A549 (cell line): ENCODE measurements around the gene DDI2. TPM values are rescaled to one million over a fixed set of nuclear protein-coding genes. Genes with fewer than 3 reads are reported as not detected.

Experiments used
- ATAC-seq, 2 experiments: fragments of 200-7000 bp in 1 of 2; fragments of >200 bp in 1 of 2; cut with Nextera tagmentation in 1 of 2; cut with Tn5 transposase in 1 of 2; 3 replicates each; pipeline versions ENCODE4 v1.8.0 to v1.9.1; 2018 to 2020; ENCODE audit warnings: mild to moderate bottlenecking in 1 of 2, moderate library complexity in 1 of 2
- CTCF ChIA-PET: fragments of 300-600 bp; sonication (Branson Sonifier 250); formaldehyde crosslinking; extraction: SDS; loops from one replicate; lab custom pipeline; 2021; ENCODE audit warnings: antibody characterized with exemption, inconsistent platforms; lab: Yijun Ruan, JAX
- POLR2A ChIA-PET: fragments of 350-600 bp; formaldehyde crosslinking; extraction: SDS; loops from one replicate; lab custom pipeline; 2021; ENCODE audit warnings: antibody characterized with exemption, inconsistent platforms; lab: Yijun Ruan, JAX
- DNase-seq, 2 experiments: peaks; one replicate each; pipeline versions ENCODE4 v3.0.0 to v3.0.0-alpha.2; 2011 to 2016; ENCODE audit warnings: low read depth in 1 of 2, low spot score in 1 of 2
- FAIRE-seq: peaks from 2 replicates; lab custom pipeline; 2011; peaks lifted over from hg19 to GRCh38; lab: Jason Lieb, UNC
- H3K27ac ChIP-seq, 2 experiments: fragments of >200 bp; sonication (Bioruptor Twin); formaldehyde crosslinking; 3 replicates each; pipeline ENCODE4 v1.5.1; 2016 to 2017
- H3K4me1 ChIP-seq: fragments of >200 bp; sonication (Bioruptor Twin); formaldehyde crosslinking; 3 replicates; pipeline ENCODE4 v1.6.1; 2016
- H3K4me2 ChIP-seq: fragments of >200 bp; sonication (Bioruptor Twin); formaldehyde crosslinking; 3 replicates; pipeline ENCODE4 v1.6.1; 2016
- H3K4me3 ChIP-seq: fragments of >200 bp; sonication (Bioruptor Twin); formaldehyde crosslinking; 3 replicates; pipeline ENCODE4 v1.5.1; 2016
- H3K9me3 ChIP-seq: fragments of >200 bp; sonication (Bioruptor Twin); formaldehyde crosslinking; 3 replicates; pipeline ENCODE4 v1.6.1; 2016
- E2F6 ChIP-seq: IDR thresholded peaks from 2 replicates; pipeline ENCODE4 v1.6.1; 2012; ENCODE audit warnings: low read depth, borderline replicate concordance
- ELK1 ChIP-seq: fragments of 150-350 bp; IDR thresholded peaks from 2 replicates; pipeline ENCODE4 v1.6.1; 2014; ENCODE audit warnings: low read depth, mild to moderate bottlenecking, low read length
- HES2 ChIP-seq: fragments of >200 bp; sonication (Bioruptor Twin); formaldehyde crosslinking; IDR thresholded peaks from 2 replicates; pipeline ENCODE4 v1.6.1; 2016
- HOXB13 ChIP-seq: fragments of 250-450 bp; sonication (Bioruptor Pico); IDR thresholded peaks from 2 replicates; pipeline ENCODE4 v1.5.0; 2020; ENCODE audit warnings: low read depth, mild to moderate bottlenecking, moderate library complexity
- HOXB5 ChIP-seq: fragments of 250-450 bp; sonication (Bioruptor Pico); IDR thresholded peaks from 2 replicates; pipeline ENCODE4 v1.5.0; 2020; ENCODE audit warnings: mild to moderate bottlenecking, moderate library complexity
- MAFK ChIP-seq: fragments of 450-650 bp; IDR thresholded peaks from 2 replicates; pipeline ENCODE4 v1.6.1; 2014; ENCODE audit not compliant: partially characterized antibody
- MAZ ChIP-seq: fragments of 150-350 bp; IDR thresholded peaks from 2 replicates; pipeline ENCODE4 v1.6.1; 2014; ENCODE audit warnings: antibody characterized with exemption, low read depth, low read length, borderline replicate concordance
- NFE2L2 ChIP-seq: fragments of 150-350 bp; conservative IDR thresholded peaks from 2 replicates; pipeline ENCODE4 v1.6.1; 2014; ENCODE audit warnings: low read length
- NPAS2 ChIP-seq: fragments of 250-450 bp; sonication (Bioruptor Pico); IDR thresholded peaks from 2 replicates; pipeline ENCODE4 v1.8.0; 2022; ENCODE audit warnings: mild to moderate bottlenecking, moderate library complexity, borderline replicate concordance
- NR3C1 ChIP-seq: fragments of >200 bp; sonication (Bioruptor Twin); formaldehyde crosslinking; IDR thresholded peaks from 3 replicates; pipeline ENCODE4 v1.6.1; 2017
- PBX3 ChIP-seq: IDR thresholded peaks from 2 replicates; pipeline ENCODE4 v1.6.1; 2012
- PHF8 ChIP-seq: fragments of 200-600 bp; sonication (generic); IDR thresholded peaks from 2 replicates; pipeline ENCODE4 v1.6.1; 2016; ENCODE audit warnings: low read depth, mild to moderate bottlenecking, antibody characterized with exemption, moderate library complexity, borderline replicate concordance
- RAD21 ChIP-seq, 2 experiments: fragments of >200 bp in 1 of 2; sonication (Bioruptor Twin) in 1 of 2; formaldehyde crosslinking in 1 of 2; IDR thresholded peaks in 1 of 2; conservative IDR thresholded peaks in 1 of 2; 2 replicates in 1 of 2; 3 replicates in 1 of 2; pipeline ENCODE4 v1.6.1; 2012 to 2018; ENCODE audit warnings: inconsistent platforms in 1 of 2
- RCOR1 ChIP-seq: fragments of 150-350 bp; IDR thresholded peaks from 2 replicates; pipeline ENCODE4 v1.6.1; 2014; ENCODE audit warnings: antibody characterized with exemption, low read length, low read depth
- SREBF2 ChIP-seq: fragments of 450-650 bp; IDR thresholded peaks from 2 replicates; pipeline ENCODE4 v1.6.1; 2014; ENCODE audit warnings: mild to moderate bottlenecking, moderate library complexity
- TFCP2L1 ChIP-seq: fragments of 250-450 bp; sonication (Bioruptor Pico); IDR thresholded peaks from 2 replicates; pipeline ENCODE4 v1.5.0; 2021; ENCODE audit warnings: mild to moderate bottlenecking
- USF2 ChIP-seq: fragments of 450-650 bp; IDR thresholded peaks from 2 replicates; pipeline ENCODE4 v1.6.1; 2014; ENCODE audit warnings: antibody characterized with exemption
- ZC3H11A ChIP-seq: fragments of 450-650 bp; IDR thresholded peaks from 2 replicates; pipeline ENCODE4 v1.6.1; 2014; ENCODE audit warnings: antibody characterized with exemption, mild to moderate bottlenecking
- ZFP36 ChIP-seq: fragments of 450-650 bp; IDR thresholded peaks from 2 replicates; pipeline ENCODE4 v1.6.1; 2014; ENCODE audit warnings: borderline replicate concordance; ENCODE audit not compliant: partially characterized antibody
- ZNF302 ChIP-seq: fragments of 250-450 bp; sonication (Bioruptor Pico); IDR thresholded peaks from 2 replicates; pipeline ENCODE4 v1.9.0; 2021; ENCODE audit warnings: inconsistent platforms, mild to moderate bottlenecking, moderate library complexity
- WGBS: methylation state at CpG from one replicate; pipeline ENCODE4 v1.1.6; 2017; ENCODE audit errors: missing lambda C conversion rate; 5-methylcytosine and 5-hydroxymethylcytosine counted together
- polyA plus RNA-seq, 4 experiments: library from polyadenylated mRNA; depleted of rRNA in 3 of 4; stranded (reverse); fragments of >200 nt; fragmentation: RNase III in 1 of 4; extraction: RNeasy Plus Mini Kit Qiagen cat#74134 plus additional on column Dnase treatment in 1 of 4; gene quantifications; 2 replicates in 3 of 4; 3 replicates in 1 of 4; pipeline ENCODE4 v1.2.3, GENCODE V29; 2011 to 2017

Gene DDI2
- polyA plus RNA-seq, 2 of the 4 experiments (the other 2 are of a cell fraction), result 6.3 to 8.6 TPM

GRCh38 chr1:15627343-15627988 lies 10.2 kb downstream of the DDI2 start:
- Histone ChIP-seq H3K4me3 (no peak overlapping the region), H3K4me1 (no peaks in the 10 kb centered on the region), H3K9me3 (no peaks in the 10 kb centered on the region), H3K4me2 (no peak overlapping the region), H3K27ac (no peak overlapping the region)
- no peak for ATAC-seq
- ChIA-PET CTCF (interaction anchor here (1.2 kb wide), 1 partner anchor 114 kb away, joined by 4 read pairs; no protein-coding TSS in a partner anchor), POLR2A (no interaction called here)
- no peak for FAIRE-seq
- TF ChIP-seq ZC3H11A, result no peak
- TF ChIP-seq USF2, result no peak
- no peak for TF ChIP-seq MAZ
- no peak for DNase-seq
- 72% methylated on average over 4 of the region's 4 CpGs for WGBS

- ATAC-seq (no peak), FAIRE-seq (no peak), DNase-seq (no peak)
- Histone ChIP-seq H3K4me3 (no peak overlapping the region), H3K9me3 (no peaks in the 10 kb centered on the region), H3K4me1 (no peaks in the 10 kb centered on the region), H3K4me2 (no peak overlapping the region), H3K27ac (no peak overlapping the region)
- 82% methylated on average over 1 of the region's 1 CpG for WGBS
- no peak for TF ChIP-seq MAFK
- no peak for TF ChIP-seq HES2
- no peak for TF ChIP-seq NR3C1
- ChIA-PET CTCF (interaction anchor here (1.2 kb wide), 1 partner anchor 113 kb away, joined by 4 read pairs; no protein-coding TSS in a partner anchor), POLR2A (no interaction called here)
Observed at GRCh38 chr1:15628003-15628402, 10.7 kb downstream of the DDI2 start.

- H3K9me3 ChIP-seq, result no peaks in the 10 kb centered on the region
- ChIA-PET POLR2A (no interaction called here), CTCF (interaction anchor here (1.3 kb wide), 1 partner anchor 16 kb away, joined by 3 read pairs; no protein-coding TSS in a partner anchor)
- H3K4me1 ChIP-seq, result no peaks in the 10 kb centered on the region
- H3K4me3 ChIP-seq, result no peak overlapping the region
- WGBS, result 95% methylated on average over 9 of the region's 9 CpGs
- no peak for FAIRE-seq
- DNase-seq, result no peak
- H3K27ac ChIP-seq, result no peak overlapping the region
- H3K4me2 ChIP-seq, result no peak overlapping the region
- no peak for TF ChIP-seq HOXB13
- TF ChIP-seq MAFK, result no peak
- no peak for TF ChIP-seq E2F6
- TF ChIP-seq RCOR1, result no peak
- no peak for TF ChIP-seq USF2
- no peak for TF ChIP-seq ZNF302 (CRISPR knock-in tag)
- TF ChIP-seq ZFP36, result no peak
- no peak for TF ChIP-seq SREBF2
- TF ChIP-seq TFCP2L1 (CRISPR knock-in tag), result no peak
- no peak for TF ChIP-seq RAD21 (conservative IDR thresholded peaks at IDR 0.05 in 1 of 2, IDR thresholded peaks at IDR 0.05 in 1 of 2)
- TF ChIP-seq ELK1, result no peak
- no peak for TF ChIP-seq PHF8
- TF ChIP-seq PBX3, result no peak
- TF ChIP-seq NPAS2 (CRISPR knock-in tag), result no peak
- no peak for TF ChIP-seq NFE2L2
- TF ChIP-seq HOXB5, result no peak
- ATAC-seq, result no peak
Observed at GRCh38 chr1:15633756-15634420, 16.6 kb downstream of the DDI2 start.
